Measurements from ENCODE around the gene VAMP4. TPM values are rescaled to one million over a fixed set of nuclear protein-coding genes. Genes with fewer than 3 reads are reported as not detected.
"Not testable (repeated sequence)": the region's sequence is repeated elsewhere in the genome, so short reads cannot be mapped to it uniquely, and the experiment has no call there.

Gene VAMP4
- total and polyA plus RNA-seq, 2 donors: 5.9 to 13.4 TPM

DNA sequence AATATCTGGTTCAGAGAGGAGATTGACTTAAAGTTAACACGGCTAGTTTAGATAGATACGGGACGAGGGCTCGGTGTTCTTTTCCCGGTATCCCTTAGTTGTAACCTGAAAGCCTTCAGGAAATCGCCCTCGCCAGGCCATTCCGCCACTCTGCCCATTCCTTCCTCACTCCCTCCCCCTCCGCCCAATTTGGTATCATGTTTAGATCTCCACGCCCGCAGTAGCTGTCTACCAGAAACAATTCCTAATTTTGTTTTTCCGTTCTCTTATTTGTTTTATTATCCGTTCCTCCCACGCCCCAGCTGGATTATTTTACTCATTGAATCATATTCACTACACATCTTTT lies 685 bp upstream of the VAMP4 start:
- Histone ChIP-seq H3K27me3 (ENCODE audit: control insufficient read depth in 2 of 2, insufficient read depth in 1 of 2, low read length in 1 of 2) (no peaks in the 10 kb centered on the region), H3K9me3 (ENCODE audit: control insufficient read depth in 2 of 2, insufficient read depth in 1 of 2, low read length in 1 of 2) (no peaks in the 10 kb centered on the region), H3K36me3 (ENCODE audit: control insufficient read depth in 2 of 2, insufficient read depth in 2 of 2, low read length in 1 of 2) (peaks cover 3 to 4% of the 10 kb centered on the region in 2 donors), H3K4me3 (ENCODE audit: low read length in 2 of 2) (peak overlapping the region; percentile 79 to 93), H3K4me1 (ENCODE audit: control insufficient read depth in 2 of 2, insufficient read depth in 2 of 2, low read length in 2 of 2) (peaks cover 6 to 7% of the 10 kb centered on the region in 2 donors), H3K27ac (ENCODE audit: low read depth in 1 of 2, low read length in 1 of 2) (peak overlapping the region; percentile 94 to 98)
- DNase-seq (ENCODE audit: low read depth in 6 of 9, low spot score in 9 of 9): no peak
- WGBS: under 1% methylated on average over 14 of the region's 14 CpGs

DNA sequence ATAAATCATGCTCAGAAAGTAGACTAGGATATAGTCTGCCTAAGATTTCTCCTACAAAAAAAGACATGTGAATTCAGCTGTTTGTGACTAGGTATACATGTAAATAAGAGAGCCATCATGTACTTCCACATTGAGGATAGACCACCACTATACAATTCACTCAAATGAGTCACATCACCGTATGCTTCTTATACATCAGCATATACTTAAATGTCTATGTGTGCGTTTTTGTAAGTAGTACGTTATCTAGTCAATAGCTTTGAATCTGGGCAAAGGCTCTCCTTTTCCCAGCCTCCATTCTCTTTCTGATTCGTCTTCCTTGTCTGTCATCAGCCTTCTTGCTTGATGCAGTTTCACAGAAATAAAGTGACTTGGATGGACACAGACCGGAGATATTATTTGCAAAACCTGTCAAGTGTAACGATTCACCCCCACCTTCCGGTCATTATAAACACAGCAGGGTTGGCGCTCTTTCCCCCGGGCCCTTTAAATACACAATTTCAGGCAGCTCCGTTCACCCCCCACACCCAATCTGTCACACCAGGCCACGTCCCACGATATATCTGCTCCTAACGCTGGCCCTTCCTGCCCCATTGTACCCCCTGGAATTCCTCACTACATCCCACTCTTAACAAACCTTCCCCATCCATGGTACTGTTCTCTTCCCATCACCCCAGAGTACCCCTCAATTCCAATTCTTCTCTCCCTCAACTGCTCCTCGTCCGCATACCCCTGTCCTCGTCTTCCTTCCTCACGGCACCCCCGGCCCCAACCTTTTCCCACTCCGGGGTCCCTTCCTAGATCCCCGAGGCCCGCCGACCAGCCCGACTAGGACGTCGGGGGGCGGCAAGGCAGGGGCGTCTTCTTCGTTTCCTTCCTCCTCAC lies 636 bp downstream of the VAMP4 start:
- peak in 7 of 9 donors; percentile 14 to 62 (median 27) for DNase-seq (ENCODE audit: low read depth in 6 of 9, low spot score in 9 of 9)
- H3K4me3 ChIP-seq (ENCODE audit: low read length in 2 of 2): peak overlapping the region; percentile 79 to 93
- peaks cover 9 to 13% of the 10 kb centered on the region in 2 donors for H3K36me3 ChIP-seq (ENCODE audit: control insufficient read depth in 2 of 2, insufficient read depth in 2 of 2, low read length in 1 of 2)
- H3K27me3 ChIP-seq (ENCODE audit: control insufficient read depth in 2 of 2, insufficient read depth in 1 of 2, low read length in 1 of 2): no peaks in the 10 kb centered on the region
- peaks cover 6 to 7% of the 10 kb centered on the region in 2 donors for H3K4me1 ChIP-seq (ENCODE audit: control insufficient read depth in 2 of 2, insufficient read depth in 2 of 2, low read length in 2 of 2)
- WGBS: 4% methylated on average over 28 of the region's 28 CpGs
- H3K27ac ChIP-seq (ENCODE audit: low read depth in 1 of 2, low read length in 1 of 2): peak overlapping the region; percentile 80 to 94
- H3K9me3 ChIP-seq (ENCODE audit: control insufficient read depth in 2 of 2, insufficient read depth in 1 of 2, low read length in 1 of 2): no peaks in the 10 kb centered on the region

DNA sequence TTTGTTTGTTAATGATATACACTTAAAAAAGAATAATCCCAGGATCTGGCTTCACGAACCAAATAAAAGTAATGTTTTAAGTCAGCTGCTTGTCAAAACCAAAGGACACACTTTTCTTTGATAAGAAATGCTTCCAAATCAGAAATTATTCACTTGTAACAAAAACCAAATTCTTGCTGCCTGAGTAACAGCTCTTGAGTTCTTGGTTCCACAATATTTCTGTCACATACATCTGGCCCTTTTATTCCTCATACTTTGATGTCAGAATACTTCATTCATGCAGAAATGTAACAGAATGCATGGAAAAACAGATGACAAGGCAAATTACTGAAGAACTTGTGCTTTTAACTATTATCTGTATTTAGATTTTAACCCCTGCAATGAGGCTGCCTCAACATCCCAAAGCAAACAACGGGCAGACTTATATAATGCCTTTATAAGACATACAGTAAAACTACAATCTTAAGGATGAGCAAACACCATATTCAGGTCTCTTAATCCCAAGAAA lies 1.5 kb downstream of the VAMP4 start:
- H3K9me3 ChIP-seq (ENCODE audit: control insufficient read depth in 2 of 2, insufficient read depth in 1 of 2, low read length in 1 of 2): no peaks in the 10 kb centered on the region
- DNase-seq (ENCODE audit: low read depth in 6 of 9, low spot score in 9 of 9): no peak
- peaks cover 6 to 7% of the 10 kb centered on the region in 2 donors for H3K4me1 ChIP-seq (ENCODE audit: control insufficient read depth in 2 of 2, insufficient read depth in 2 of 2, low read length in 2 of 2)
- WGBS: 96% methylated on average over 2 of the region's 2 CpGs
- H3K4me3 ChIP-seq (ENCODE audit: low read length in 2 of 2): no peak overlapping the region
- no peak overlapping the region for H3K27ac ChIP-seq (ENCODE audit: low read depth in 1 of 2, low read length in 1 of 2)
- H3K36me3 ChIP-seq (ENCODE audit: control insufficient read depth in 2 of 2, insufficient read depth in 2 of 2, low read length in 1 of 2): peaks cover 13 to 14% of the 10 kb centered on the region in 2 donors
- no peaks in the 10 kb centered on the region for H3K27me3 ChIP-seq (ENCODE audit: control insufficient read depth in 2 of 2, insufficient read depth in 1 of 2, low read length in 1 of 2)

DNA sequence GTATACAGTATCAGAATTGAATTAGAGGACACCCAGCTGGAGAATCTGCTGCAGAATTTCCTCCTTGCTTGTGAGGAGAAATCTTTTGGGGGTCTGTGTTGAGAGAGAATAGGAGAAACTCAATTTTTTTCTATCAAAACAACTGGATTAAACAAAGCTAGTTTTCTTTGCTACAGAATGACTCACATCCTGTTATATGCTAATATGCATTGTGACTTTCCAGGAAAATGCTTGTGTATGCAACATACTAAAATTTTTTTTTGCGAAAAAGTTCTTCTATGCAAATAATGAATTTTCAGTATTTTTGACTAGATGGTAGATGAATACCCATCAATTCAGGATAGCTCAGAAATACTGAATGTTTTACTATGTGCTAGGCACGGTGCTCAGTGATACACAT lies 2.2 kb downstream of the VAMP4 start:
- peaks cover 6 to 7% of the 10 kb centered on the region in 2 donors for H3K4me1 ChIP-seq (ENCODE audit: control insufficient read depth in 2 of 2, insufficient read depth in 2 of 2, low read length in 2 of 2)
- H3K27ac ChIP-seq (ENCODE audit: low read depth in 1 of 2, low read length in 1 of 2): no peak overlapping the region
- no peaks in the 10 kb centered on the region for H3K27me3 ChIP-seq (ENCODE audit: control insufficient read depth in 2 of 2, insufficient read depth in 1 of 2, low read length in 1 of 2)
- 94% methylated on average over 2 of the region's 2 CpGs for WGBS
- no peaks in the 10 kb centered on the region for H3K9me3 ChIP-seq (ENCODE audit: control insufficient read depth in 2 of 2, insufficient read depth in 1 of 2, low read length in 1 of 2)
- H3K4me3 ChIP-seq (ENCODE audit: low read length in 2 of 2): no peak overlapping the region
- H3K36me3 ChIP-seq (ENCODE audit: control insufficient read depth in 2 of 2, insufficient read depth in 2 of 2, low read length in 1 of 2): peaks cover 13 to 14% of the 10 kb centered on the region in 2 donors
- no peak for DNase-seq (ENCODE audit: low read depth in 6 of 9, low spot score in 9 of 9)

DNA sequence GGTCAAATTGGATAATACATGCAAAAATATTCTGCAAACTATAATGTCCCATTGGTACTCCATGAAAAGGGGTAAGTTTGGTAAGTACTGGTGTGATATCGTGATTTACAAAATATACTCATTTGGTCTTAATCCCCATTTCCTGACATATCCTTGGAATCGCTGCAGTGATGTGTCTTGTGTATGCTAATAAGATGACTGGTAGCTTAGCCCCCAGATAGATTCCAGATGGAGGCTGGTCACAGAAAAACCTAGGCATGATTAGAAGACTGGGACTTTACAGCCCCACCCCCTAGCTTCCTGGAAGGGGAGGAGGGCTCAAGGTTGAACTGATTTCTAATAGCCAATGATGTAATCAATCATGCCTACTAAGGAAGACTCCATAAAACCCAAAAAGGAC lies 3.0 kb downstream of the VAMP4 start:
- H3K36me3 ChIP-seq (ENCODE audit: control insufficient read depth in 2 of 2, insufficient read depth in 2 of 2, low read length in 1 of 2): peaks cover 13 to 14% of the 10 kb centered on the region in 2 donors
- H3K4me1 ChIP-seq (ENCODE audit: control insufficient read depth in 2 of 2, insufficient read depth in 2 of 2, low read length in 2 of 2): peaks cover 6 to 7% of the 10 kb centered on the region in 2 donors
- WGBS: 98% methylated on average over 2 of the region's 2 CpGs
- H3K9me3 ChIP-seq (ENCODE audit: control insufficient read depth in 2 of 2, insufficient read depth in 1 of 2, low read length in 1 of 2): no peaks in the 10 kb centered on the region
- no peak overlapping the region for H3K4me3 ChIP-seq (ENCODE audit: low read length in 2 of 2)
- H3K27me3 ChIP-seq (ENCODE audit: control insufficient read depth in 2 of 2, insufficient read depth in 1 of 2, low read length in 1 of 2): no peaks in the 10 kb centered on the region
- DNase-seq (ENCODE audit: low read depth in 6 of 9, low spot score in 9 of 9): no peak
- no peak overlapping the region for H3K27ac ChIP-seq (ENCODE audit: low read depth in 1 of 2, low read length in 1 of 2)

DNA sequence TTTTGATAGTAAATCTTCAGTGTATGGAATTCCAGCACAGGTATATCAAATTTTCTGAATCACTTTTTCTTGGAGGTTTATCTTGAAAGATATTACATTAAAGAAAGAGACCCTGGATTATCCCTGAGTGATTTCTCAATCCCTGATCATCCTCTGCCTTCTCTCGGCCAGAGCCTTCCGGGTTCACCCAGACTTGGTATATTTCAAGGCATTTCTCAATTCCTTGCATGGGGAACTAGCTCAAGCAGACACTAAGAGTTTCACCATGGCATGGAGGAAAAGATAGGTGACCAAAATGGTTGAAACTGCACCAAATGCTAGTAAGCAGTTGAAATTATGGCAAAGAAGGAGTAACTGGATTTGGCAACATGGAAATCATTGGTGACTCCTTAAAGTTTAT lies 5.7 kb downstream of the VAMP4 start:
- Histone ChIP-seq H3K9me3 (ENCODE audit: control insufficient read depth in 2 of 2, insufficient read depth in 1 of 2, low read length in 1 of 2) (no peaks in the 10 kb centered on the region), H3K4me1 (ENCODE audit: control insufficient read depth in 2 of 2, insufficient read depth in 2 of 2, low read length in 2 of 2) (no peaks in the 10 kb centered on the region), H3K27ac (ENCODE audit: low read depth in 1 of 2, low read length in 1 of 2) (no peak overlapping the region), H3K36me3 (ENCODE audit: control insufficient read depth in 2 of 2, insufficient read depth in 2 of 2, low read length in 1 of 2) (peaks cover 13 to 14% of the 10 kb centered on the region in 2 donors), H3K27me3 (ENCODE audit: control insufficient read depth in 2 of 2, insufficient read depth in 1 of 2, low read length in 1 of 2) (no peaks in the 10 kb centered on the region), H3K4me3 (ENCODE audit: low read length in 2 of 2) (no peak overlapping the region)
- WGBS: 97% methylated on average over 2 of the region's 2 CpGs
- no peak for DNase-seq (ENCODE audit: low read depth in 6 of 9, low spot score in 9 of 9)

DNA sequence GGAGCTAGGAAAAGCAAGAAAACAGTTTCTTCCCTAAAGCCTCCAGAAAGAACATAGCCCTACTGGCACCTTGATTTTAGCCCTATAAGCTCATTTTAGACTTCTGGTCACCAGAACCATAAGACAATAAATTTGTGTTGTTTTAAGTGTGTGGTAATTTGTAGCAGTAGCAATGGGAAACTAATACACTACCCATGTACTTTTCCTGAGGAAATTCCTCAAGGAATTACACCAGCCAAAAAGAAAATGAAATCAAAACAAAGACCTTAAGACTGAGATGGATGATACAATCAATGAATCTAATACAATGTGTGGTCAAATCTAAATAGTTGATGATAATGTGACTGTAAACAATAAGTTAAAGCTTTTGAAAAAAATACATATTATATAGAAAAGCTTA lies 11.8 kb downstream of the VAMP4 start:
- Histone ChIP-seq H3K4me3 (ENCODE audit: low read length in 2 of 2) (no peak overlapping the region), H3K27me3 (ENCODE audit: control insufficient read depth in 2 of 2, insufficient read depth in 1 of 2, low read length in 1 of 2) (no peaks in the 10 kb centered on the region), H3K36me3 (ENCODE audit: control insufficient read depth in 2 of 2, insufficient read depth in 2 of 2, low read length in 1 of 2) (peaks cover 0 to 10% of the 10 kb centered on the region in 2 donors), H3K27ac (ENCODE audit: low read depth in 1 of 2, low read length in 1 of 2) (no peak overlapping the region), H3K9me3 (ENCODE audit: control insufficient read depth in 2 of 2, insufficient read depth in 1 of 2, low read length in 1 of 2) (no peaks in the 10 kb centered on the region), H3K4me1 (ENCODE audit: control insufficient read depth in 2 of 2, insufficient read depth in 2 of 2, low read length in 2 of 2) (no peaks in the 10 kb centered on the region)
- no peak for DNase-seq (ENCODE audit: low read depth in 6 of 9, low spot score in 9 of 9)

DNA sequence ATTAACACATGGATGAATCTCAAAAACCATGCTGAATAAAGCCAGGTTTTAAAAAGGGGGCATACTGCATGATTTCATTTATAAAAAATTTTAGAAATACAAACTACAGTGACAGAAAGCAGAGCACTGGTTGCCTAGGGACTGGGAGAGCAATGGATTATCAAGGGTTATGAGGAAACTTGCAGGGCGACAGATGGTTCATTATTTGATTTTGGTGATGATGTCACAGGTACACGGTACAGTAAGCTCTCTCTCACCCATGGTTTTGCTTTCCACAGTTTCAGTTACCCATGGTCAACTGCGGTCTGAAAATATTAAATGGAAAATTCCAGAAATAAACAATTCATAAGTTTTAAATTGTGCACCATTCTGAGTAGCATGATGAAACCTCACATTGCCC lies 14.1 kb downstream of the VAMP4 start:
- peaks cover 0 to 4% of the 10 kb centered on the region in 2 donors for H3K9me3 ChIP-seq (ENCODE audit: control insufficient read depth in 2 of 2, insufficient read depth in 1 of 2, low read length in 1 of 2)
- H3K27ac ChIP-seq (ENCODE audit: low read depth in 1 of 2, low read length in 1 of 2): no peak overlapping the region
- DNase-seq (ENCODE audit: low read depth in 6 of 9, low spot score in 9 of 9): no peak
- no peak overlapping the region for H3K4me3 ChIP-seq (ENCODE audit: low read length in 2 of 2)
- peaks cover 0 to 11% of the 10 kb centered on the region in 2 donors for H3K36me3 ChIP-seq (ENCODE audit: control insufficient read depth in 2 of 2, insufficient read depth in 2 of 2, low read length in 1 of 2)
- no peaks in the 10 kb centered on the region for H3K4me1 ChIP-seq (ENCODE audit: control insufficient read depth in 2 of 2, insufficient read depth in 2 of 2, low read length in 2 of 2)
- H3K27me3 ChIP-seq (ENCODE audit: control insufficient read depth in 2 of 2, insufficient read depth in 1 of 2, low read length in 1 of 2): no peaks in the 10 kb centered on the region
- WGBS: 98% methylated on average over 3 of the region's 3 CpGs

DNA sequence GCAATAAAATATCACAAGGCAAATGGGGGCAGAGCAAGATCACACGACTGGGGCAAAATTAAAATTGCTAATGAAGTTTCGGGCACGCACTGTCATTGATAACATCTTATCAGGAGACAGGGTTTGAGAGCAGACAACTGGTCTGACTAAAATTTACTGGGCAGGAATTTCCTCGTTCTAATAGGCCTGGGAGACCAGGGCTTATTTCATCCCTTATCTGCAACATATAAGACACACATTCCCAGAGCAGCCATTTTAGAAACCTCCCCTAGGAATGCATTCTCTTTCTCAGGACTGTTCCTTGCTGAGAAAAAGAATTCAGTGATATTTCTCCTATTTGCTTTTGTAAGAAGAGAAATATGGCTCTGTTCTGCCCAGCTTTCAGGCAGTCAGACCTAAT lies 18.7 kb downstream of the VAMP4 start:
- not testable (repeated sequence) for H3K27me3 ChIP-seq (ENCODE audit: control insufficient read depth in 2 of 2, insufficient read depth in 1 of 2, low read length in 1 of 2); H3K9me3 ChIP-seq (ENCODE audit: control insufficient read depth in 2 of 2, insufficient read depth in 1 of 2, low read length in 1 of 2); H3K4me3 ChIP-seq (ENCODE audit: low read length in 2 of 2); H3K4me1 ChIP-seq (ENCODE audit: control insufficient read depth in 2 of 2, insufficient read depth in 2 of 2, low read length in 2 of 2); H3K27ac ChIP-seq (ENCODE audit: low read depth in 1 of 2, low read length in 1 of 2)
- DNase-seq (ENCODE audit: low read depth in 6 of 9, low spot score in 9 of 9): peak in 1 of 9 donors; percentile 4
- 98% methylated on average over 4 of the region's 4 CpGs for WGBS
- peaks cover 0 to 11% of the 10 kb centered on the region in 2 donors for H3K36me3 ChIP-seq (ENCODE audit: control insufficient read depth in 2 of 2, insufficient read depth in 2 of 2, low read length in 1 of 2)

Data from thymus (tissue), 11 donors.